Measurements from ENCODE around the gene TNRC6B.
"Not testable (repeated sequence)": the region's sequence is repeated elsewhere in the genome, so short reads cannot be mapped to it uniquely, and the experiment has no call there.

Gene TNRC6B

DNA sequence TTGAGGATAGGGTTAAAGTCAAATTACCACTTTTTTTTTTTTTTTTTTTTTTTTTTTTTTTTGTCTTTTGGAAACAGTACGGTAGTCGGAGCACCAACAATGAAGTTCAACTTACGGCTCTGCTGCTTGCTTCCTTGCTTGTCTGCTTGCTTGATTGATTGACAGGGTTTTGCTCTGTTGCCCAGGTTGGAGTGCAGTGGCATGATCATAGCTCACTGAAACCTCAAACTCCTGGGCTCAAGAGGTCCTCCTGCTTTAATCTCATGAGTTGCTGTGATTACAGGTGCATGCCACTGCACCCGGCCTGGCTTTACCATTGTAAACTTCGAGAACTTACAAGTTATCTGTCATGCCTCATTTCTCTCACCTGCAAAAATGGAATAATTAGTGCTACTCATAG lies 198.4 kb downstream of the TNRC6B start:
- TF ChIP-seq, protein P1, sequence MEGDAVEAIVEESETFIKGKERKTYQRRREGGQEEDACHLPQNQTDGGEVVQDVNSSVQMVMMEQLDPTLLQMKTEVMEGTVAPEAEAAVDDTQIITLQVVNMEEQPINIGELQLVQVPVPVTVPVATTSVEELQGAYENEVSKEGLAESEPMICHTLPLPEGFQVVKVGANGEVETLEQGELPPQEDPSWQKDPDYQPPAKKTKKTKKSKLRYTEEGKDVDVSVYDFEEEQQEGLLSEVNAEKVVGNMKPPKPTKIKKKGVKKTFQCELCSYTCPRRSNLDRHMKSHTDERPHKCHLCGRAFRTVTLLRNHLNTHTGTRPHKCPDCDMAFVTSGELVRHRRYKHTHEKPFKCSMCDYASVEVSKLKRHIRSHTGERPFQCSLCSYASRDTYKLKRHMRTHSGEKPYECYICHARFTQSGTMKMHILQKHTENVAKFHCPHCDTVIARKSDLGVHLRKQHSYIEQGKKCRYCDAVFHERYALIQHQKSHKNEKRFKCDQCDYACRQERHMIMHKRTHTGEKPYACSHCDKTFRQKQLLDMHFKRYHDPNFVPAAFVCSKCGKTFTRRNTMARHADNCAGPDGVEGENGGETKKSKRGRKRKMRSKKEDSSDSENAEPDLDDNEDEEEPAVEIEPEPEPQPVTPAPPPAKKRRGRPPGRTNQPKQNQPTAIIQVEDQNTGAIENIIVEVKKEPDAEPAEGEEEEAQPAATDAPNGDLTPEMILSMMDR (IDR thresholded peaks at IDR 0.05; ENCODE audit: control insufficient read depth, extremely low read depth, insufficient read depth) = no peak
- no peak for DNase-seq (ENCODE audit: low read depth)
- H3K4me3 ChIP-seq (ENCODE audit: low read depth, low read length) = no peak overlapping the region

- TF ChIP-seq, protein P1 (IDR thresholded peaks at IDR 0.05; ENCODE audit: control insufficient read depth, extremely low read depth, insufficient read depth) = no peak
- no peak for DNase-seq (ENCODE audit: low read depth)
- no peak overlapping the region for H3K4me3 ChIP-seq (ENCODE audit: low read depth, low read length)
Measured at GRCh38 chr22:40377931-40378330, 200.2 kb downstream of the TNRC6B start.

- not testable (repeated sequence) for DNase-seq (ENCODE audit: low read depth); H3K4me3 ChIP-seq (ENCODE audit: low read depth, low read length)
Measured at GRCh38 chr22:40378448-40378847, 200.7 kb downstream of the TNRC6B start.

GRCh38 chr22:40381461-40381860 lies 203.7 kb downstream of the TNRC6B start:
- no peak for DNase-seq (ENCODE audit: low read depth)
- TF ChIP-seq, protein P1 (IDR thresholded peaks at IDR 0.05; ENCODE audit: control insufficient read depth, extremely low read depth, insufficient read depth) = no peak
- no peak overlapping the region for H3K4me3 ChIP-seq (ENCODE audit: low read depth, low read length)

DNA sequence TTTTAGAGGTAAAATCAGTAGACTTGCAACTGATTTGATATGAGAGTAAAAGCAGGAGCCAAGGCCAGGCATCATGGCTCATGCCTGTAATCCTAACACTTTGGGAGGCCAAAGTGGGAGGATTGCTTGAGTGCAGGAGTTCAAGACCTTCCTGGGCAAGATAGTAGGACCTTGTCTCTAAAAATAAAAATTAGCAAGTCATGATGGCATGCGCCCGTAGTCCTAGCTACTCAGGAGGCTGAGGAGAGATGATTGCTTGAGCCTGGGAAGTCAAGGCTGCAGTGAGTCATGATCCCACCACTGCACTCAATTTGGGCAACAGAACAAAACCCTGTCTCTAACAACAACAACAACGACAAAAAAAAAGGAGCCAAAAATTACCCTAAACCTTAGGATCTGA lies 206.2 kb downstream of the TNRC6B start:
- TF ChIP-seq, protein P1 (IDR thresholded peaks at IDR 0.05; ENCODE audit: control insufficient read depth, extremely low read depth, insufficient read depth) = no peak
- H3K4me3 ChIP-seq (ENCODE audit: low read depth, low read length) = no peak overlapping the region
- no peak for DNase-seq (ENCODE audit: low read depth)

- no peak for DNase-seq (ENCODE audit: low read depth)
- no peak overlapping the region for H3K4me3 ChIP-seq (ENCODE audit: low read depth, low read length)
Measured at GRCh38 chr22:40385036-40385782, 207.5 kb downstream of the TNRC6B start.

More at GRCh38 chr22:40385036-40385782, 207.5 kb downstream of the TNRC6B start:
- TF ChIP-seq, protein P1 (IDR thresholded peaks at IDR 0.05; ENCODE audit: control insufficient read depth, extremely low read depth, insufficient read depth) = no peak
